Activated CD8-positive, alpha-beta memory T cell treated with anti-CD3 and anti-CD28 coated beads, Interleukin-2, amount 50 U/mL, for 1 hour (primary cell): ENCODE results near the gene IL36G.
A peak's percentile ranks its signal among the peaks of the same experiment; 100 is the strongest.

Experiments used
- DNase-seq: peaks from one replicate; pipeline ENCODE4 v3.0.0-alpha.2; 2020; ENCODE audit errors: extremely low read depth

Gene IL36G

DNA sequence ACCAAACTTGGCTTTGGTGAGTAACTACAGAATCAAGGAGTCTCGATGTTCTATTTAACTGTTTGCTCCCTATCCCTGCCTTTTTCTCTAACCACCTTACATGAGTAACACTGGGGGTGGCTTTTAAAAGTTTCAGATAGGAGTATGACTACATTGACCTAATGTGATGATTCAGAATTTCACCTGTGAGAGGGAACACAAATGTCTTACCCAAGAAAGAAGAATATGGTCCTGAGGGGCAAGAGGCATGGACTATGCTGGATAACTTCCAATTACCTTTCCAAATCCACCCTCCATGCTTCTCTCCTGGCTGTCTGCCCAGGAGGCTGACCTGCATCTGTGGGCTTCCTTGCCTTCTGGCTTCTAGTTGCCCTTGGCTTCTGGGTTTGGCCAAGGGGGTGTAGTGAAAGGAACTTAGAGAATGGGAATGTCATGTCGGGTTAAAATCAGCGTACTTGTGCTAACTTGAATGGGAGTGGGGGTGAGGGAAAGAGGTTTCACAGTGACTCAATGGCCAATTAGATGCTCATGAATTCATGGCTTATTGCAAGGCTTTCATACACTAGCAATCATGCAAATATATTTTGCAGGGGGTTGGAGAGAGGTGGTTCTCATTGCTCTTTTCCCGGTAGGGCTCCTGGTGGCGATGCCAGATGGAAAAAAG lies 5.3 kb upstream of the IL36G start:
- no peak for DNase-seq

DNA sequence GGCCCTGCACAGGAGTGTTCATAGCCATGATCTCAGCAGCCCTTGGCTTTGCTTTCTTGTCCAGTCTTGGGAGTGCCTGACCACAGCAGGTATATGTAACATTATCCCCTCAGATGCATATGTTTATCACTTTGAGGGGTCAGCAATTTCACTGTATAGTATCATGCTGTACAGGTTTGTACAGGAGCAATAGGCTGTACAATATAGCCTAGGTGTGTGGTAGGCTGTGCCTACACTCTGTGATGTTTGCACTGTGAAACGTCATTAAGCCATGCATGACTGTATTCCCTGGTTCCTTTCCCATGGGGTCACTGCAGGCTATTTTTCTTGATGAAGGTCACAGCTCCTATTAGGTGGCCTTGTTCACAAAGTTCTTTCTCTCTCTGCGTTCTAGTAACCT lies 4.7 kb upstream of the IL36G start:
- DNase-seq, result no peak

DNA sequence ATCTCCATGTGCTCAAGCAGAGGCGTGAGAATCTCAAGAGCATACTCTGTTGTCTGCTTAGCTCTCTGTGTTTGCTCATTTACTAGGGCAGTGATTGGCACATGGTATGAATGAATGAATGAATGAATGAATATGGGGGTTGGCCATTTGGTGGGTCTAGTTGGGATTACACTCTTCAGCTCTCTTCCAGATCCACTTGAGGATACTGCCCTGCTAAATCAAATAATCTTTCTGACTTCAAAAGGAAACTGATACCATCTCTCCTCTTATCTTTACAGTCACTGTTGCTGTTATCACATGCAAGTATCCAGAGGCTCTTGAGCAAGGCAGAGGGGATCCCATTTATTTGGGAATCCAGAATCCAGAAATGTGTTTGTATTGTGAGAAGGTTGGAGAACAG lies 1.9 kb downstream of the IL36G start:
- no peak for DNase-seq

DNA sequence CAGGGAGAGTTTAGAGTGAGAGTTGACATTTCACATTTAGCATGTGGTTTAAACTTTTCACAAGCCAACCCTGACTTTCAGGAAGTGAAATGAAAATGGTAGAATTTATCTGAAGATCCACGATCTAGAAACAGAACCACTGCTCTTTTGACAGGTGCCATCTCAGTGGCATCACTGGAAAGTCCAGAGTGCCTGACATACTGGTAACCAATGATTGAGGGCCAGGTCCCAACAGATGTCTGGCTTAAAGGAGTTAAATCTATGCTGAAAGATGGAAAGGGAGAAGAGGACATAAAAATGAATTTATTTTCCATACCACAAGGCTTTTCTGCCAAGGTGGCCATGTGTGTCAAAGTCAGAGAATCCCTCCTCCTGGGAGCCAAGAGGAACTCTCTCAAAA lies 2.7 kb downstream of the IL36G start:
- no peak for DNase-seq

DNA sequence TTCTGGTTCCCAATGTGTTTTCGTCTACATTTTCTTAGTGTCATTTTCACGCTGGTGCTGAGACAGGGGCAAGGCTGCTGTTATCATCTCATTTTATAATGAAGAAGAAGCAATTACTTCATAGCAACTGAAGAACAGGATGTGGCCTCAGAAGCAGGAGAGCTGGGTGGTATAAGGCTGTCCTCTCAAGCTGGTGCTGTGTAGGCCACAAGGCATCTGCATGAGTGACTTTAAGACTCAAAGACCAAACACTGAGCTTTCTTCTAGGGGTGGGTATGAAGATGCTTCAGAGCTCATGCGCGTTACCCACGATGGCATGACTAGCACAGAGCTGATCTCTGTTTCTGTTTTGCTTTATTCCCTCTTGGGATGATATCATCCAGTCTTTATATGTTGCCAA lies 7.3 kb downstream of the IL36G start:
- DNase-seq, result no peak

DNA sequence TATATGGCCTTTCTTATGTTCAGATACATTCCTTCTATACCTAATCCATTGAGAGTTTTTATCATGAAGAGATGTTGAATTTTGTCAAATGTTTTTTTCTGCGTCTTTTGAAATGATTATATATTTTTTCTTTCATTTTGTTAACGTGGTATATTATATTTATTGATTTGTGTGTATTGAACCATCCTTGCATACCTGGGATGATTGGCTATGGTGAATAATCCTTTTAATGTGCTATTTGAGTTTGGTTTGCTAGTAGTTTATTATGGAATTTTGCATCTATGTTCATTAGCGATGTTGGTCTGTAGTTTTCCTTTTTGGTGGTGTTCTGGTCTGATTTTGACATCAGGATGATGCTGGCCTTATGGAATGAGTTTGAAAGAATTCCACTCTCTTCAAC lies 11.8 kb downstream of the IL36G start:
- DNase-seq, result no peak

DNA sequence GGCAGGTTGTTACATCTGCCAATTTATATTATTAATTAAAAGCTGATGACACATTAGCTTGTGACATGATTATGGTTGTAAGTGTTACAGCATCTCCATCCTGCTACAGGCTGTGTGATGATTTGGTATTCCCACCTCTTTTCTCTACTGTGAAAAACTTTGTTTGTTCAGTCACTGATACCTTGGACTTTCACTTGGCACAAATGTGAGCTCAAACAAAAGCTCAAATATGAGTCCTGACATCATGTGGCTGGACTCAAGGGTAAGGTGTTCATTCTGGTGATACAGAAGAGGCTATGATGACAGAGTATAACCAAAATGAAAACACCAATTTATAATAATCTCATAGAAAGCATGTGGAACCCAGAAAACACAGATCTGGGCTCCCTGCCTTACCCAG lies 16.0 kb downstream of the IL36G start:
- no peak for DNase-seq

DNA sequence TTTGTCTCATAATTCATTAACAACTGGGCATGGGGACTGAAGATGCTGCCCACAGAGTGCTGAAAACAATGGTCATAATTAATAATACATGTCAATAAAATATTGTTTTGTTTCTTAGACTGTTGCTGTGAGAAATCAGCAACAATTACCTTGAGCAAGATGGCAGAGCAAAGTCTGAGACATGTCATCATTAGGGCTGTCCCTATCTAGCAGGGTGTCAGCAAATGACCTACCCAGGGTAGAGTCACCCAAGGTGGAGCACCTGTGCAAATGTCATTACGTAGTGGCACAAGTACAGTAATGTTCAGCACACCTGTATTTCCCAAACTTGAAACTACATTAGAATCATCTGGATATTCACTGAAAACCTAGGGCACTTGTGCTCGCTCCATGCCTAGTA lies 16.8 kb downstream of the IL36G start:
- DNase-seq, result no peak

DNA sequence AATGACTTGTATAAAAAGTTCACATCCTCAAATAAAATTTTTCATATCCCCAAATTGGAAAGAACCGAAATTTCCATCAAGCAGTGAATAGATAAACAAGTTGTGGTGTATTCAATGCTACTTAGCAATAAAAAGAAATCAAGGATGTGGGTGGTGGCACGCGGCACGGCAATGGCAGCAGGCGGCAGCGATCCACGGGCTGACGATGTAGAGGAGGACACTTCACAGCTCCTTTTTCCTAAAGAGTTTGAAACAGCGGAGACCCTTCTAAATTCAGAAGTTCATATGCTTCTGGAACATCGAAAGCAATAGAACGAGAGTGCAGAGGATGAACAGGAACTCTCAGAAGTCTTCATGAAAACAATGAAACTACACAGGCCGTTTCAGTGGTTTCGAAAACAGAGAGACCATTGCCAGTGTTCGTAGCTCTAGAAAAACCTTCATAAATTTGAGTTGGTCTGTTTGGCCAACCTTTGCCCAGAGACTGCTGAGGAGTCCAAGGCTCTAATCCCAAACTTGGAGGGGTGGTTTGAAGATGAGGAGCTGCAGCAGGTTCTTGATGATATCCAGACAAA lies 17.6 kb downstream of the IL36G start:
- no peak for DNase-seq

DNA sequence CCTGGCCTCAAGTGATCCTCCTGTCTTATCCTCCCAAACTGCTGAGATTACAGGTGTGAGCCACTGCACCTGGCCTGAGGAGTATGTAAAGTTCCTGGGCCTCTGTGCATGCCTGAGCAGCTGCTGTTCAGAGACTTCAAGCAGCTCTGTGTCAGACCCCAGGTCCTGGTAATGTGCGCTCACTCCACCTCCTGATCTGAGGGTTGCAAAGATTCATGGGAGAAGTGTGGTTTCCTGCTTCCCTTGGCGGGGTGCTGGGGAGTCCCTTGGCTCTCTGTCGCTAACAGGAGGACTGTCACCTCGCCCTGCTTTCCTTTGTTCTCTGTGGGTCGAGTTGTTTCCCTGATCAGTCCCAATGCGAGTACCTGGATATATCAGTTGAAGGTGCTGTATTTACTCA lies 18.8 kb downstream of the IL36G start:
- DNase-seq, result peak; percentile 58

DNA sequence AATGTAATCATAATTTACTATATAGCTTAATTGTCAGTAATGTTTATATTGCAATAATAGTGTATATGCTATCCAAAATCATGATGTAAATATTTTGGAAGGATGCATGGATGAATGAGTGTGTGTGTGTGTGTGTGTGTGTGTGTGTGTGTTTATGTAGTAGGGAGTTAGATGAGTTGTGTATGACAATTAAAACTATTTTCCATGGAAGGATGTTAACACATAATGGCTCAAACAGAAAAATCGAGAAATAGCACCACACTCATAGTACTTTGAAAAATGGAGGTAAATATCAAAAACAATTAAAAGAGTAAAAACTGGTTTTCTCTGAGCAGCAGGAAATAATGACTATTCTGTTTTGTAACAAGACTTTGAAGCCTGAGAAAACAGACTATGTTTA lies 19.3 kb downstream of the IL36G start:
- DNase-seq, result no peak

DNA sequence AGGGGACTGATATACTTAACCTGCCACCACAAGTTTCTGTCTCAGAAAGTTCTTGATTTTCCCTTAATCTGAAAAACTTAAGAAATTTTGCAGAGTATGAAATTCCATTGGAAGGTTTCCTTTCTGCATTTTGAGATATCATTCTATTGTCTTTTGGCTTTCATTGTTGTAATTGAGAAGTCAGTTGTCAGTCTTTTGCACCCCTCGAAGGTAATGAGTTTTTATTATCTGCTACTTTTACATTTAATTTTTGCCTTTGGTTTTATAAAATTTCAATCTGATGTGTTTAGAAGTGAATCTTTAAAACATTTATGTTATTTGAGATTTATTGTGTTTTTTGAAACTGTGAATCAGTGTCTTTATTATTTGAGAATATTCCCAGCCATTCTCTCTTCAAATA lies 22.6 kb downstream of the IL36G start:
- DNase-seq, result no peak

DNA sequence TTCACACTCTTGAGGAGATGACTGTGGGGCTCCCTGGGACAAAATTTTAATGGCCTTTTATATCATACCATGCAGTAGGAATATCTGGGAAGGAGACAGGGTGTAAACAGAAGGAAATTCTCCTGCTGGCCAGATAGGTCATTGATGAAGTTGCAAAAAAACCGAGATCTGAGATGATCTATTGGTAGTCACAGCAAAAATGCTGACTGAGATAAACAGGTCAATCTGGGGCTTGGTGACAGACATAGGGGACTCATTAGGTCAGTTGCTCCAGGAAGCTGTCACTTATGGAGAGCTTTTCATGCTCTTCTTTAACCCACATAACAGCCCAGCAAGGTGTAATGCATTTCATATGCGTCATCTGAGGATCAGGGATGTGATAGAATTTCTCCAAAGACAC lies 24.9 kb downstream of the IL36G start:
- DNase-seq, result no peak

DNA sequence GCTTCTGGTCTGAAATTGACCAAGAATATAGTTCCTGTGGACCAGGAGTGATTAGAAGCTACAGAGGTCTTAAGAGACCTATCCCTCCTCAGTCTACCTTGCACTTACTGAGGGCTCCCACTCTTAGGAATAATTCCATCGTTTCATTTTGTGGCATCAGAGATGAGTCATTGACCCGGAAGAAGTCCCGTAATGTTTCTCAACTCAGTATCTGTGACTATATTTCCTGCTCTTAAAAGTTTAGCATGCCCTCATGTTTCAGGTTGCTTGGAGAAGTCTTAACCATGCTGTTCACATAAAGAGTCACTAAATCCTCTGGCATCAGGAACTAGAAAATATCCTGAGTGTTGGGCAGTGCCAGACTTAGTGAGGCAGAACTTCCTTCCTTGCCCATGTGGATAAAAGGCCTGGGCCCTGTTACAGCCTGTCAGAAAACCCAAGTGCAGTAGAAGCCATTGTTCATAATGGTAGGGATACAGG lies 27.3 kb downstream of the IL36G start, which contains the start of gene IL36A:
Gene IL36A, plus strand, starts transcription at position 430 of the 480 bp plus-strand sequence. CDS start 413 bp downstream, outside the sequence.
- DNase-seq, result no peak

DNA sequence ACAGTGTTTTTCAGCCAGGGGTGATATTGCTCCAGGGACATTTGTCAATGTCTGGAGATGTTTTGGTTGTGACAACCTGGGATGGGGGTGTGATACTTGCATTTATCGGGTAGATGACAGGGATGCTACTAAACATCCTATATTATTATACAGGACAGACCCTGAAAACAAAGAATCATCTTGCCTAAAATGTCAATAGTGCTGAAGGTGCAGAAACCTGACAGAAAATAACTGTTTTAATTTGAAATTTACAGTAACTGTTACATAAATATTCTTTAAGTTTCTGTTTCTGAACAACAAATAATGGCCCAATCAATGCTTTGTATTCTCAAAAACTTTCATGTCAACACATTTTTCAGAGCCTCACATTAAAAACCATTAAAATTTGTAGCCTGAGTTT lies 29.4 kb downstream of the IL36G start:
- no peak for DNase-seq

DNA sequence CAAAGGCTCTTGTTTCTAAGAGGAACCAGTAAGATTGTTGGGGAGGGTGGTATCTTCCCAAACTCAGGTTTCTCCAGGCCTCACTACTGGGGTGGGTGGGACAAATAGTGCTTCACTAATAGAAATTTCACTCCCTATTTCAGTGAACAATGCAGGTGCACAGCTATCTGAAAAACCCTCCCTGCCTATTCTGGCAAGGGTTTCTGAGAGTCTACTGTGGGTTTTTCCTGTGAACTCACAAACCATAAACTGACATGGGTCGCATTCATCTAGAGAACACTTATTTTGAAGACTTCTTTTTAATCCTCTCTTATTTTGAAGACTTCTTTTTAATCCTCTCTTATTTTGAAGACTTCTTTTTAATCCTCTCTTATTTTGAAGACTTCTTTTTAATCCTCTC lies 31.8 kb downstream of the IL36G start:
- no peak for DNase-seq

DNA sequence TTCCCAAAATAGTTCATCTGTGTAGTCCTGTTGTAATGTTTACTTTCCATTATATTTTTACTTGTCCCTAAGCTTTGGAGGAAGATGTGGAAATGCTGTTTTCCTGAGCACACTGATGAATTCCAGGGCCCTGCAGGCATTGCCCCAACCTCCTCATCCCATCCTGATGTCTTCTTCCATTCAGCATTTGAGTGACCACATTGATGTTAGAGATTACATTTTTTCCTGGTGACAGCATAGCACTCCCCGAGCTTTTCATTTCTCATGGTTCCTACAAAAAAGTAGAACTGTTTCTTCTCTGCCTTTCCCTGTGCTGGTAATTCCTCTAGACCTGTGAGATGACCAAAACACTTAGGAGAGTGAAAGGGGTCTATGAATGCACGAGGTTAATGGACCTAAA lies 32.3 kb downstream of the IL36G start:
- no peak for DNase-seq

DNA sequence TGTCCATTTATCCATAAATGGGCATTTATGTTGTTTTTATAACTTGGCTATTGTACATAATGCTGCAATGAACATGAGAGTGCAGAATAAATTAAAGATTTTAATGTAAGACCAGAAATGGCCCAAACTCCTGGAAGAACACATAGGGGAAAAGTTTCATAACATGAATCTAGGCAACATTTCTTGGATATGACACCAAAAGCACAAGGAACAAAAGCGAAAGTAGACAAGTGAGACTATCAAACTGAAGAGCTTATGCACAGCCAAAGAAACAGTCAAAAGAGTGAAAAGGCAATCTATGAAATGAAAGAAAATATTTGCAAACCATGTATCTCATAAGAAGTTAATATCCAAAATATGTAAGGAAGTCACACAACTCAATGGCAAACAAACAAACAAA lies 33.3 kb downstream of the IL36G start:
- no peak for DNase-seq

DNA sequence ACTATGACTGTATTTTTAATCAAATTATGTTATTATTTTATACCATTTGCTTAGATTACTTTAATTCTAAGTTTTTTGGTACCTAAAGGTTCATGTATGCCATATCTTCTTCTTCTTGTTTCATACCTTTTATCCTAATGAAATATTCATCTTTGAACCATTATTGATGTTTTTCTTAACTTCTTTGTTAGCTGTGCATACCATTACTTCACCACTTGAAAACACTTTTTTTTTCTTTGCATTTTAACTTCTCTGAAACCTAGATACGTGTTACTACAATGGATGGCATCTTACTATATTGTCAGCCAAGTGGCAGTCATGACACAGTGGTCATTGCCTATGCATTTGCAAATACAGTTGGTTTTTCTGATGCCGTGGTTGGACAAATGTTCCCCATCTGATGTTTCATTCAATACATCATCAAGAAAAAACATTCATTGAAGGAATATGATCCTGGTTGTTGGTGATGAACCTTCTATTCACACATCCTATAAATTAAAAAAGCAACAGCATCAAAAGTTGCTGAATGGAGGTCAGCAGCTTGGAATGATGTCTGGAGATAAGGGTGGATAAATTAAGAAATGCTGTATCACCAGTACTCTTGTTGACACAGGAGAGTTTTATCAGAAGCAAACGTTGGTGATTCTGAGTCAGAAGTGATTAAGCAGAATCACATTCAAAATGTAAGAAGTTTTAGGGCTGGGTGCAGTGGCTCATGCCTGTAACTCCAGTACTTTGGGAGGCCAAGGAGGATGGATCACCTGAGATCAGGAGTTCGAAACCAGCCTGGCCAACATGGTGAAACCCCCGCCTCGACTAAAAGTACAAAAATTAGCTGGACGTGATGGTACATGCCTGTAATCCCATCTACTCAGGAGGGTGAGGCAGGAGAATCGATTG lies 34.9 kb downstream of the IL36G start:
- DNase-seq, result no peak

DNA sequence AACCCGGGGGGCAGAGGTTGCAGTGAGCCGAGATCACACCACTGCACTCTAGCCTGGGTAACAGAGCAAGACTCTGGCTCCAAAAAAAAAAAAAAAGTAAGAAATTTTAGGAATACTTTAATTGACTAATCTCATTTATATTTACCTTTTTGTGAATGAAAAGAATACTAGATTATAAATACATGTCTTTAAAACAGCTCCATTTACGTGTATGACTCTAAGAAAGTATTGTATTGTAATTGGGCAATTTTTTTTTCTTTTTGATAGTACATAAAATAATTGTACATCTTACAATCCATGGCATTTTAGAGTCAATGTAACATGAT lies 35.5 kb downstream of the IL36G start:
- DNase-seq, result no peak

DNA sequence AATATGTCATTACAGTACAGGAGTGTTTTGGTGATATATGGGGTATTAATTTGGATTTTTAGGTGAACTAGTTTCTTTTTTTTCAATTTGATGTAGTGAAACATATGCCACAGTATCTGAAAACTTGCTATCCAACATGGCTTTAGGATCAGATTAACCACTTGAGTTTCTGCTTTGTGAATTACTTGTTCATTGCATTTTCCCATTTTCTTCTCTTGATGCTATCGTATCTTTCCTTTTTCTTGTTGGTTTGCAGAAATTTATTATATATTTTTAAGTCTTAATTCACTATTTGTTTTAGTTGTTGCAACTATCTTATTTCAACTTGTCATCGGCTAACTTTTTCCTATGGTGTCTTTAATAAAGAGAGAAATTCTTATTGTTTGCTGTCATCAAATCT lies 36.3 kb downstream of the IL36G start:
- no peak for DNase-seq

DNA sequence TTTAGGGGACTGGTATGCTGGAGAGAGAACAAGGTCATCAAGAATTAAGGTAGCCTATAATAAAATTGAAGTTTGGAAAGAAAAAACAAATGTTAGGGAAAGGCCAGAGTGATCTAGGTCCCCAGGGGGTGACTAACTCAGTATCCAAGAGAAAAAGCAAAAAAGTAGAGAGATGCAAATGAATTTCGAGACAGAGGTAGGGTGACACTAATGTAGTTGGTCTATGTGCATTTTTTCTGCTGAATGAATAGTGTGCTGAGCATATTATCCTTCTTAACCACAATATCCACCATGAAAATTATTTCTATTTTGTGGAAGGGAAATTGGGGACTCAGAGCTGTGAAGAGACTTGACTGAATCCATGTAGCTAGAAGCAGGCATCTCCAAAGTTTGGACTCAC lies 37.2 kb downstream of the IL36G start:
- no peak for DNase-seq

DNA sequence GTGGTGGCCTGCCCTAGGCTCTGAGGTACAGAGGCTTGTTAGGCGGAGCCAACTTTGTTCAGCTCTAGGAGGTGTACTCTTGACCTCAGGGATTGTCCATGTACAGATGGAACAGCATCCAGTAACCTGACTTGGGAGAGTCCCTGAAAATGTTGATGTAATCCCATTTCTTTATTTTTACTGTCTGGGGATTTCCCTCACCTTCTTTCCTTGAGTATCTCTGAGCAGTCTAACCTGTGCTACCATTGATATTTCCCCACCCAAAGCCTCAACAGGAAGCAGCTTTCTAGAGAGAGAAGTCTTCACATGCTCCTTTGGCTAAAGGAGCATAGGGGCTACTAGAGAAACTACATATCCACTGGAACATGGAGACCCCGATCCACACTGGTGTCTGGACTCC lies 37.8 kb downstream of the IL36G start:
- no peak for DNase-seq
